OCI-LY3 (cell line): ENCODE results near the gene UBAP1.

Experiments
- CTCF ChIP-seq: fragments of 200-600, 300-600 bp; sonication (generic); IDR thresholded peaks from 2 replicates; pipeline ENCODE4 v1.5.1; 2014; ENCODE audit warnings: antibody characterized with exemption, low read length, low read depth
- EZH2phosphoT487 ChIP-seq: fragments of 200-600 bp; shearing (Covaris generic); IDR thresholded peaks from 2 replicates; pipeline ENCODE4 v1.6.1; 2018; ENCODE audit warnings: antibody characterized with exemption, mixed run types, low read depth

GRCh38 chr9:34275811-34276210, 97.0 kb downstream of the UBAP1 start:
- TF ChIP-seq CTCF = no peak
- no peak for TF ChIP-seq EZH2phosphoT487
